KOPT-K1 (cell line): ENCODE data around the gene LSM11.
"Not testable (repeated sequence)": the region's sequence is repeated elsewhere in the genome, so short reads cannot be mapped to it uniquely, and the experiment has no call there.

Source experiments
- H3K27ac ChIP-seq: fragments of 200-600 bp; sonication (generic); 2 replicates; pipeline ENCODE4 v1.5.1; 2016; ENCODE audit warnings: antibody characterized with exemption, mild to moderate bottlenecking, low read depth, low read length; ENCODE audit not compliant: poor library complexity, severe bottlenecking
- H3K36me3 ChIP-seq: fragments of 200-600 bp; sonication (generic); 2 replicates; pipeline ENCODE4 v1.5.1; 2017; ENCODE audit warnings: antibody characterized with exemption, mild to moderate bottlenecking, low read length, moderate library complexity; ENCODE audit not compliant: insufficient read depth
- H3K9me3 ChIP-seq: fragments of 200-600 bp; sonication (generic); 2 replicates; pipeline ENCODE4 v1.5.1; 2017; ENCODE audit warnings: antibody characterized with exemption, low read length, mild to moderate bottlenecking; ENCODE audit not compliant: insufficient read depth, poor library complexity, severe bottlenecking

The LSM11 gene

GRCh38 chr5:157727858-157728257 is 15.7 kb upstream of the LSM11 start:
- not testable (repeated sequence) for H3K36me3 ChIP-seq, H3K9me3 ChIP-seq, H3K27ac ChIP-seq

- Histone ChIP-seq H3K9me3 (no peaks in the 10 kb centered on the region), H3K27ac (no peak overlapping the region), H3K36me3 (peaks cover 20% of the 10 kb centered on the region)
Observed at GRCh38 chr5:157729858-157730257, 13.7 kb upstream of the LSM11 start.

- H3K27ac ChIP-seq = peak overlapping the region; percentile 79
- peaks cover 29% of the 10 kb centered on the region for H3K36me3 ChIP-seq
- H3K9me3 ChIP-seq = no peaks in the 10 kb centered on the region
Observed at GRCh38 chr5:157730900-157731271, 12.6 kb upstream of the LSM11 start.

- H3K36me3 ChIP-seq = peaks cover 35% of the 10 kb centered on the region
Observed at GRCh38 chr5:157731272-157732129, 12.0 kb upstream of the LSM11 start, which contains the start of gene THG1L. Gene THG1L (plus strand): TSS chr5:157731420. CDS start chr5:157731441, 21 bp downstream.

GRCh38 chr5:157732130-157732514 is 11.4 kb upstream of the LSM11 start:
- Histone ChIP-seq H3K9me3 (no peaks in the 10 kb centered on the region), H3K36me3 (peaks cover 41% of the 10 kb centered on the region), H3K27ac (no peak overlapping the region)

More at GRCh38 chr5:157731272-157732129, 12.0 kb upstream of the LSM11 start, which contains the start of gene THG1L:
- Histone ChIP-seq H3K27ac (peak within 1 kb of the TSS; percentile 79), H3K9me3 (no peaks in the 10 kb centered on the region)

GRCh38 chr5:157732596-157733262 is 10.8 kb upstream of the LSM11 start:
- H3K27ac ChIP-seq = no peak overlapping the region
- no peaks in the 10 kb centered on the region for H3K9me3 ChIP-seq
- H3K36me3 ChIP-seq = peaks cover 46% of the 10 kb centered on the region

GRCh38 chr5:157734436-157734835 is 9.1 kb upstream of the LSM11 start:
- H3K36me3 ChIP-seq = peaks cover 60% of the 10 kb centered on the region
- no peak overlapping the region for H3K27ac ChIP-seq
- H3K9me3 ChIP-seq = no peaks in the 10 kb centered on the region

GRCh38 chr5:157735991-157736390 is 7.5 kb upstream of the LSM11 start:
- Histone ChIP-seq H3K9me3 (no peaks in the 10 kb centered on the region), H3K27ac (no peak overlapping the region), H3K36me3 (peaks cover 72% of the 10 kb centered on the region)

GRCh38 chr5:157739388-157740228 is 3.9 kb upstream of the LSM11 start:
- H3K36me3 ChIP-seq = peaks cover 53% of the 10 kb centered on the region

GRCh38 chr5:157740229-157740610 is 3.3 kb upstream of the LSM11 start:
- no peaks in the 10 kb centered on the region for H3K9me3 ChIP-seq
- H3K36me3 ChIP-seq = peaks cover 49% of the 10 kb centered on the region
- H3K27ac ChIP-seq = no peak overlapping the region

More at GRCh38 chr5:157739388-157740228, 3.9 kb upstream of the LSM11 start:
- Histone ChIP-seq H3K9me3 (no peaks in the 10 kb centered on the region), H3K27ac (no peak overlapping the region)

GRCh38 chr5:157741131-157741530 is 2.4 kb upstream of the LSM11 start:
- H3K9me3 ChIP-seq = no peaks in the 10 kb centered on the region
- peaks cover 40% of the 10 kb centered on the region for H3K36me3 ChIP-seq
- no peak overlapping the region for H3K27ac ChIP-seq

GRCh38 chr5:157744051-157745011 is 819 bp downstream of the LSM11 start:
- Histone ChIP-seq H3K9me3 (no peaks in the 10 kb centered on the region), H3K36me3 (peaks cover 25% of the 10 kb centered on the region), H3K27ac (peak overlapping the region; percentile 67)

GRCh38 chr5:157745041-157745456 is 1.5 kb downstream of the LSM11 start:
- peak overlapping the region; percentile 67 for H3K27ac ChIP-seq

GRCh38 chr5:157747173-157747740 is 3.7 kb downstream of the LSM11 start:
- H3K27ac ChIP-seq = no peak overlapping the region
- H3K36me3 ChIP-seq = peaks cover 25% of the 10 kb centered on the region
- H3K9me3 ChIP-seq = no peaks in the 10 kb centered on the region

More at GRCh38 chr5:157745041-157745456, 1.5 kb downstream of the LSM11 start:
- no peaks in the 10 kb centered on the region for H3K9me3 ChIP-seq
- H3K36me3 ChIP-seq = peaks cover 18% of the 10 kb centered on the region
